Psoas muscle (tissue), 8 donors: ENCODE data around the gene SMG6. TPM values are rescaled to one million over a fixed set of nuclear protein-coding genes. Genes with fewer than 3 reads are reported as not detected.

Source experiments
- ATAC-seq, 4 donors: fragments of 200-7000 bp; cut with Tn5 transposase; one replicate each; pipeline ENCODE4 v1.9.1; 2020; ENCODE audit warnings: moderate library complexity in 3 of 4, mild to moderate bottlenecking in 2 of 4
- DNase-seq, 2 donors: peaks; one replicate each; pipeline ENCODE4 v3.0.0-alpha.2; 2020
- H3K27ac ChIP-seq: fragments of 200-600 bp; one replicate; pipeline ENCODE4 v1.8.0; 2022
- H3K27me3 ChIP-seq, 3 donors: fragments of 200-600 bp in 1 of 3; one replicate each; pipeline versions ENCODE4 v1.6.1 to v1.8.0; 2013 to 2022; ENCODE audit warnings: low read length in 2 of 3, mild to moderate bottlenecking in 2 of 3, moderate library complexity in 1 of 3; ENCODE audit not compliant: insufficient read depth in 3 of 3
- H3K36me3 ChIP-seq, 2 donors: fragments of 200-600 bp in 1 of 2; one replicate each; pipeline versions ENCODE4 v1.6.1 to v1.8.0; 2013 to 2022; ENCODE audit warnings: low read depth in 1 of 2, mild to moderate bottlenecking in 1 of 2, moderate library complexity in 1 of 2; ENCODE audit not compliant: insufficient read depth in 1 of 2
- H3K4me1 ChIP-seq: fragments of 200-600 bp; one replicate; pipeline ENCODE4 v1.8.0; 2022
- H3K4me3 ChIP-seq: fragments of 200-600 bp; one replicate; pipeline ENCODE4 v1.8.0; 2022; ENCODE audit warnings: mild to moderate bottlenecking
- H3K9me3 ChIP-seq: fragments of 200-600 bp; one replicate; pipeline ENCODE4 v1.8.0; 2022
- CTCF ChIP-seq: fragments of 200-600 bp; IDR thresholded peaks from one replicate; pipeline ENCODE4 v1.8.0; 2022; ENCODE audit warnings: antibody characterized with exemption
- WGBS, 3 donors: extraction: QIAGEN DNeasy Blood & Tissue Kit; methylation state at CpG; one replicate each; pipeline versions ENCODE4 v1.1.6 to v1.1.7; 2013; 5-methylcytosine and 5-hydroxymethylcytosine counted together
- intact Hi-C, 2 donors: fragments of 100-400 bp; cut with DNase I; formaldehyde crosslinking; loops; one replicate each; pipeline versions ENCODE4 v1.11.0 to v1.14.2; 2022
- polyA plus RNA-seq, 3 donors: library from polyadenylated mRNA; stranded (reverse); fragments of 200-250 nt; gene quantifications; one replicate each; pipeline ENCODE4 v1.2.3, GENCODE V29; 2013
- total RNA-seq, 4 donors: library from RNA; stranded (reverse); fragmentation: NEBNext Ultra II Directional in 2 of 4; extraction: Animal tissue kit (Norgen Biotek cat#: 25700) in 2 of 4; gene quantifications; one replicate each; pipeline versions ENCODE4 v1.2.1 to v1.2.4, GENCODE V29; 2021 to 2023
- donor health status: healthy with polysubstance abuse.
- donor health status: DM: no; HTN: no; CAD: no; lungs with moderate emphysema.
- donor health status: Bipolar disorder and iron deficiency.
- donor health status: healthy.
- donor health status: DM: yes; HTN: yes; CAD: no.
- donor health status: DM: no; HTN: no; CAD: no.
- donor health status: DM: no; HTN: no; CAD: no.
- donor health status: DM: yes; HTN: yes; CAD: no.

SMG6 gene
- total and polyA plus RNA-seq, 7 donors: 9.4 to 24.1 (median 16.3) TPM

GRCh38 chr17:2075336-2076086, 228.1 kb downstream of the SMG6 start:
- peak; percentile 53 to 66 (median 58) for ATAC-seq
- no peak overlapping the region for H3K4me3 ChIP-seq
- intact Hi-C loops: no loop called here
- WGBS, 3 donors: 53 to 63% (median 62%) methylated on average over 10 to 13 of the region's 13 CpGs
- H3K4me1 ChIP-seq: peaks cover 26% of the 10 kb centered on the region
- TF ChIP-seq CTCF: no peak
- H3K27me3 ChIP-seq: no peaks in the 10 kb centered on the region
- peaks cover 0 to 39% of the 10 kb centered on the region in 2 donors for H3K36me3 ChIP-seq
- H3K27ac ChIP-seq: peak overlapping the region; percentile 81
- H3K9me3 ChIP-seq: no peaks in the 10 kb centered on the region
- DNase-seq: peak; percentile 59 to 66

GRCh38 chr17:2074919-2075318, 228.7 kb downstream of the SMG6 start:
- peak overlapping the region; percentile 81 for H3K27ac ChIP-seq
- 57 to 70% (median 69%) methylated on average over 10 of the region's 10 CpGs for WGBS, 3 donors
- H3K9me3 ChIP-seq: no peaks in the 10 kb centered on the region
- TF ChIP-seq CTCF: no peak
- H3K4me3 ChIP-seq: no peak overlapping the region
- no peaks in the 10 kb centered on the region for H3K27me3 ChIP-seq
- intact Hi-C loops: loop anchor here in 1 of 2 donors (5.0 kb wide), 1 partner anchor 97 kb away; no protein-coding TSS in a partner anchor
- DNase-seq (no peak), ATAC-seq (peak in 2 of 4 donors; percentile 2 to 5)
- H3K4me1 ChIP-seq: peaks cover 26% of the 10 kb centered on the region
- peaks cover 0 to 33% of the 10 kb centered on the region in 2 donors for H3K36me3 ChIP-seq

GRCh38 chr17:2071455-2072281, 231.9 kb downstream of the SMG6 start:
- ATAC-seq (peak in 3 of 4 donors; percentile 12 to 36 (median 14)), DNase-seq (peak; percentile 39 to 73)
- TF ChIP-seq CTCF: no peak
- H3K27ac ChIP-seq: peak overlapping the region; percentile 76
- peaks cover 19% of the 10 kb centered on the region for H3K4me1 ChIP-seq
- intact Hi-C loops: loop anchor here in 1 of 2 donors (5.0 kb wide), 1 partner anchor 101 kb away; no protein-coding TSS in a partner anchor
- WGBS, 3 donors: 64 to 70% (median 65%) methylated on average over 30 to 31 of the region's 31 CpGs
- H3K27me3 ChIP-seq: no peaks in the 10 kb centered on the region
- peaks cover 0 to 30% of the 10 kb centered on the region in 2 donors for H3K36me3 ChIP-seq
- no peak overlapping the region for H3K4me3 ChIP-seq
- no peaks in the 10 kb centered on the region for H3K9me3 ChIP-seq

GRCh38 chr17:2071024-2071385, 232.6 kb downstream of the SMG6 start:
- no peak for ATAC-seq
- peaks cover 13% of the 10 kb centered on the region for H3K4me1 ChIP-seq

More at GRCh38 chr17:2071024-2071385, 232.6 kb downstream of the SMG6 start:
- H3K27me3 ChIP-seq: no peaks in the 10 kb centered on the region
- WGBS, 3 donors: 84 to 90% (median 85%) methylated on average over 6 of the region's 6 CpGs
- peak overlapping the region; percentile 76 for H3K27ac ChIP-seq
- intact Hi-C loops: loop anchor here in 1 of 2 donors (5.0 kb wide), 1 partner anchor 101 kb away; no protein-coding TSS in a partner anchor
- H3K4me3 ChIP-seq: no peak overlapping the region
- H3K9me3 ChIP-seq: no peaks in the 10 kb centered on the region
- peaks cover 0 to 28% of the 10 kb centered on the region in 2 donors for H3K36me3 ChIP-seq
- no peak for TF ChIP-seq CTCF
- no peak for DNase-seq
